HepG2 (cell line): ENCODE measurements around the gene LAMTOR2. TPM values are rescaled to one million over a fixed set of nuclear protein-coding genes. Genes with fewer than 3 reads are reported as not detected.

Experiments used
- ADNP ChIP-seq: sonication (generic); formaldehyde crosslinking; IDR thresholded peaks from 2 replicates; pipeline ENCODE4 v1.4.0; 2020; ENCODE audit warnings: missing genetic modification reagents
- CEBPG ChIP-seq: IDR thresholded peaks from 2 replicates; pipeline ENCODE4 v1.6.1; 2016
- FOSL1 ChIP-seq: sonication (generic); formaldehyde crosslinking; IDR thresholded peaks from 2 replicates; pipeline ENCODE4 v1.9.0; 2021; ENCODE audit warnings: missing genetic modification reagents, borderline replicate concordance
- GABPB1 ChIP-seq: IDR thresholded peaks from 2 replicates; pipeline ENCODE4 v1.6.1; 2016; ENCODE audit warnings: mild to moderate bottlenecking, missing genetic modification reagents, moderate library complexity, missing compliant biosample characterization
- HNF4A ChIP-seq: sonication (generic); formaldehyde crosslinking; IDR thresholded peaks from 2 replicates; pipeline ENCODE4 v1.4.0; 2020; ENCODE audit warnings: missing genetic modification reagents
- NCOA5 ChIP-seq: sonication (generic); formaldehyde crosslinking; IDR thresholded peaks from 2 replicates; pipeline ENCODE4 v1.4.0; 2020; ENCODE audit warnings: missing genetic modification reagents
- PRDM4 ChIP-seq: sonication (generic); formaldehyde crosslinking; IDR thresholded peaks from 2 replicates; pipeline ENCODE4 v1.9.0; 2021; ENCODE audit warnings: missing genetic modification reagents, borderline replicate concordance
- RELA ChIP-seq: sonication (generic); formaldehyde crosslinking; IDR thresholded peaks from 2 replicates; pipeline ENCODE4 v1.4.0; 2020; ENCODE audit warnings: missing genetic modification reagents
- SMAD9 ChIP-seq: sonication (generic); formaldehyde crosslinking; IDR thresholded peaks from 2 replicates; pipeline ENCODE4 v1.5.1; 2020; ENCODE audit warnings: mild to moderate bottlenecking, missing genetic modification reagents
- SNAPC2 ChIP-seq: sonication (generic); formaldehyde crosslinking; IDR thresholded peaks from 2 replicates; pipeline ENCODE4 v1.8.1; 2022; ENCODE audit warnings: mild to moderate bottlenecking, missing genetic modification reagents
- TOE1 ChIP-seq: sonication (generic); formaldehyde crosslinking; IDR thresholded peaks from 2 replicates; pipeline ENCODE4 v1.4.0; 2020; ENCODE audit warnings: mild to moderate bottlenecking, missing genetic modification reagents
- ZBTB10 ChIP-seq: sonication (generic); formaldehyde crosslinking; IDR thresholded peaks from 2 replicates; pipeline ENCODE4 v1.4.0; 2020; ENCODE audit warnings: missing genetic modification reagents, borderline replicate concordance
- ZBTB20 ChIP-seq: sonication (generic); formaldehyde crosslinking; IDR thresholded peaks from 2 replicates; pipeline ENCODE4 v1.8.1; 2023; ENCODE audit warnings: missing genetic modification reagents, low read depth, mild to moderate bottlenecking, borderline replicate concordance
- ZFP36L1 ChIP-seq: sonication (generic); formaldehyde crosslinking; IDR thresholded peaks from 2 replicates; pipeline ENCODE4 v1.8.0; 2022; ENCODE audit warnings: mild to moderate bottlenecking, missing genetic modification reagents, moderate library complexity
- ZMYM3 ChIP-seq: sonication (generic); formaldehyde crosslinking; IDR thresholded peaks from 2 replicates; pipeline ENCODE4 v1.5.1; 2020; ENCODE audit warnings: mild to moderate bottlenecking, missing genetic modification reagents
- ZNF232 ChIP-seq: sonication (generic); formaldehyde crosslinking; IDR thresholded peaks from 2 replicates; pipeline ENCODE4 v1.4.0; 2020; ENCODE audit warnings: missing genetic modification reagents, borderline replicate concordance
- ZNF235 ChIP-seq: sonication (generic); formaldehyde crosslinking; IDR thresholded peaks from 2 replicates; pipeline ENCODE4 v1.8.1; 2023; ENCODE audit warnings: mild to moderate bottlenecking, missing genetic modification reagents, borderline replicate concordance
- ZNF33B ChIP-seq: sonication (generic); formaldehyde crosslinking; IDR thresholded peaks from 2 replicates; pipeline ENCODE4 v1.5.1; 2020; ENCODE audit warnings: mild to moderate bottlenecking, missing genetic modification reagents
- ZNF34 ChIP-seq: sonication (generic); formaldehyde crosslinking; IDR thresholded peaks from 2 replicates; pipeline ENCODE4 v1.4.0; 2020; ENCODE audit warnings: mild to moderate bottlenecking, missing genetic modification reagents, borderline replicate concordance
- ZNF629 ChIP-seq: sonication (generic); formaldehyde crosslinking; conservative IDR thresholded peaks from 2 replicates; pipeline ENCODE4 v1.5.0; 2020; ENCODE audit warnings: missing genetic modification reagents
- ZNF788 ChIP-seq: sonication (generic); formaldehyde crosslinking; IDR thresholded peaks from 2 replicates; pipeline ENCODE4 v1.5.0; 2020; ENCODE audit warnings: mild to moderate bottlenecking, missing genetic modification reagents, borderline replicate concordance
- ZSCAN31 ChIP-seq: sonication (generic); formaldehyde crosslinking; IDR thresholded peaks from 2 replicates; pipeline ENCODE4 v1.5.0; 2020; ENCODE audit warnings: low read depth, mild to moderate bottlenecking, missing genetic modification reagents
- polyA plus RNA-seq, 8 experiments: library from polyadenylated mRNA; depleted of rRNA in 3 of 8; stranded (reverse) in 7 of 8; unstranded in 1 of 8; fragments of >200 nt; fragmentation: Illumina TruSeq in 4 of 8; extraction: Trizol in 4 of 8; gene quantifications; 2 replicates each; pipeline versions ENCODE4 v1.2.1 to v1.2.3, GENCODE V29; 2011 to 2016; ENCODE audit warnings: low read depth in 4 of 8, missing spikeins in 1 of 8, mixed read lengths in 1 of 8; ENCODE audit not compliant: insufficient read depth in 1 of 8
- total RNA-seq, 5 experiments: library from RNA; depleted of rRNA; stranded (reverse); fragments of >200 nt; fragmentation: Illumina TruSeq; extraction: Trizol; gene quantifications; 2 replicates each; pipeline ENCODE4 v1.2.3, GENCODE V29; 2016; ENCODE audit warnings: low read depth in 1 of 5

LAMTOR2 gene
- total and polyA plus RNA-seq, 2 of the 13 experiments (the other 11 are each of a cell fraction or from before 2014, with no cell fraction given), result 36.5 to 66.4 TPM

- TF ChIP-seq ZNF235 (CRISPR knock-in tag) (no peak), HNF4A (CRISPR knock-in tag) (peak; percentile 42; the same call in 1 of the 2 replicates), ZMYM3 (CRISPR knock-in tag) (peak; percentile 59; the same call in 1 of the 2 replicates), GABPB1 (CRISPR knock-in tag) (no peak), RELA (CRISPR knock-in tag) (no peak), ZBTB10 (CRISPR knock-in tag) (no peak), NCOA5 (CRISPR knock-in tag) (no peak), ZNF33B (CRISPR knock-in tag) (no peak), ZFP36L1 (CRISPR knock-in tag) (no peak), PRDM4 (CRISPR knock-in tag) (no peak), TOE1 (CRISPR knock-in tag) (no peak), ADNP (0 out of 2 replicates have a peak, but pooled peaks have one; percentile 26), ZNF232 (CRISPR knock-in tag) (no peak), ZSCAN31 (no peak), ZNF629 (CRISPR knock-in tag) (peak; percentile 94), SNAPC2 (CRISPR knock-in tag) (no peak), ZNF34 (no peak), ZNF788 (CRISPR knock-in tag) (no peak), CEBPG (peak; percentile 40; the same call in 1 of the 2 replicates), SMAD9 (no peak), FOSL1 (CRISPR knock-in tag) (no peak), ZBTB20 (CRISPR knock-in tag) (no peak)
Measured at GRCh38 chr1:156099282-156099681, 44.7 kb downstream of the LAMTOR2 start (continued).
